Measurements from ENCODE around the gene PEX14.
"Not testable (repeated sequence)": the region's sequence is repeated elsewhere in the genome, so short reads cannot be mapped to it uniquely, and the experiment has no call there.

Gene PEX14

GRCh38 chr1:10451287-10451686 lies 23.5 kb upstream of the PEX14 start:
- no peak for DNase-seq

- DNase-seq, result no peak
These were observed 18.7 kb upstream of the PEX14 start for GRCh38 chr1:10456048-10456447.

- DNase-seq, result no peak
These were observed 18.1 kb upstream of the PEX14 start for GRCh38 chr1:10456661-10457060.

- DNase-seq, result not testable (repeated sequence)
These were observed 17.3 kb upstream of the PEX14 start for GRCh38 chr1:10457462-10457861.

- DNase-seq, result no peak
These were observed 16.9 kb upstream of the PEX14 start for GRCh38 chr1:10457875-10458274.

- no peak for DNase-seq
These were observed 15.6 kb upstream of the PEX14 start for GRCh38 chr1:10459184-10459583.

GRCh38 chr1:10467078-10467477 lies 7.7 kb upstream of the PEX14 start:
- DNase-seq, result no peak

GRCh38 chr1:10470043-10470442 lies 4.7 kb upstream of the PEX14 start:
- DNase-seq, result no peak

- DNase-seq, result no peak
These were observed 3.1 kb upstream of the PEX14 start for GRCh38 chr1:10471411-10472219.

- peak; percentile 97 for DNase-seq
These were observed 2.3 kb upstream of the PEX14 start, which contains the start of gene DFFA for GRCh38 chr1:10472220-10473144. Gene DFFA (minus strand): TSS chr1:10472529. CDS start chr1:10472458, 71 bp downstream.

GRCh38 chr1:10473145-10473765 lies 1.5 kb upstream of the PEX14 start:
- no peak for DNase-seq

GRCh38 chr1:10474309-10474612 lies 489 bp upstream of the PEX14 start:
- DNase-seq, result not testable (repeated sequence)

GRCh38 chr1:10475510-10475909 lies 760 bp downstream of the PEX14 start:
- DNase-seq, result no peak

GRCh38 chr1:10479296-10479695 lies 4.5 kb downstream of the PEX14 start:
- no peak for DNase-seq

- no peak for DNase-seq
These were observed 5.9 kb downstream of the PEX14 start for GRCh38 chr1:10480614-10481013.

GRCh38 chr1:10484521-10484920 lies 9.8 kb downstream of the PEX14 start:
- no peak for DNase-seq

- DNase-seq, result no peak
These were observed 14.7 kb downstream of the PEX14 start for GRCh38 chr1:10489291-10490055.

GRCh38 chr1:10490286-10490970 lies 15.7 kb downstream of the PEX14 start:
- DNase-seq, result no peak

- DNase-seq, result no peak
These were observed 19.6 kb downstream of the PEX14 start for GRCh38 chr1:10494418-10494753.

GRCh38 chr1:10494754-10495474 lies 20.2 kb downstream of the PEX14 start:
- DNase-seq, result peak; percentile 84

- no peak for DNase-seq
These were observed 20.7 kb downstream of the PEX14 start for GRCh38 chr1:10495475-10495817.

- DNase-seq, result no peak
These were observed 21.2 kb downstream of the PEX14 start for GRCh38 chr1:10495952-10496351.
